ENCODE data around the gene SHROOM4.

DNA sequence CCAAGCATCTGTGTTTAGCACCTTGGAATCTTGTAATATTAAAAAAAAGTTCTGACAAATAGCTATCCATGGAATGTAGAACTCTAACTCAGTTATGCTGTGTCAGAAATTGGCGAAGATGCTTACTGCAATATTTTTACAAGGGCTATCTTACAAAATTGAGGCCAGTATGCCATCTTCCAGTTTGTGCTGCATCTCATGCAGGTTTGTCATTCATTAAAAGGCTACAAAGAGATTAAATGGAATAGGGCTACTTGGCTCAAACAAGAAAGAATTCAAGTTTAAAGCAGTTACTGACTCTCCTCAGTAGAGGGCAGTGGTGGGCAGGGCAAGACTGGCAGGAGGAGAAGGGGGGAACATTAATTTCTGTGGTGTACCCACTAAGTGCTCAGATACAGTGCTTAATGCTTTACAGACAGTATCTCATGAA lies 66.5 kb downstream of the SHROOM4 start:
- TF ChIP-seq EZH2 (IDR thresholded peaks at IDR 0.05), result no peak
- TF ChIP-seq, protein P1, sequence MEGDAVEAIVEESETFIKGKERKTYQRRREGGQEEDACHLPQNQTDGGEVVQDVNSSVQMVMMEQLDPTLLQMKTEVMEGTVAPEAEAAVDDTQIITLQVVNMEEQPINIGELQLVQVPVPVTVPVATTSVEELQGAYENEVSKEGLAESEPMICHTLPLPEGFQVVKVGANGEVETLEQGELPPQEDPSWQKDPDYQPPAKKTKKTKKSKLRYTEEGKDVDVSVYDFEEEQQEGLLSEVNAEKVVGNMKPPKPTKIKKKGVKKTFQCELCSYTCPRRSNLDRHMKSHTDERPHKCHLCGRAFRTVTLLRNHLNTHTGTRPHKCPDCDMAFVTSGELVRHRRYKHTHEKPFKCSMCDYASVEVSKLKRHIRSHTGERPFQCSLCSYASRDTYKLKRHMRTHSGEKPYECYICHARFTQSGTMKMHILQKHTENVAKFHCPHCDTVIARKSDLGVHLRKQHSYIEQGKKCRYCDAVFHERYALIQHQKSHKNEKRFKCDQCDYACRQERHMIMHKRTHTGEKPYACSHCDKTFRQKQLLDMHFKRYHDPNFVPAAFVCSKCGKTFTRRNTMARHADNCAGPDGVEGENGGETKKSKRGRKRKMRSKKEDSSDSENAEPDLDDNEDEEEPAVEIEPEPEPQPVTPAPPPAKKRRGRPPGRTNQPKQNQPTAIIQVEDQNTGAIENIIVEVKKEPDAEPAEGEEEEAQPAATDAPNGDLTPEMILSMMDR (IDR thresholded peaks at IDR 0.05 in 2 of 3, conservative IDR thresholded peaks at IDR 0.05 in 1 of 3; ENCODE audit: borderline replicate concordance in 1 of 3, insufficient read depth in 1 of 3, low read depth in 2 of 3, low read length in 2 of 3), result peak; percentile 34 to 58 (median 55); a peak in 5 of 6 replicates
- TF ChIP-seq POLR2A (IDR thresholded peaks at IDR 0.05; ENCODE audit: borderline replicate concordance, extremely low read depth, insufficient read depth, insufficient read length), result no peak
- TF ChIP-seq ZFX (IDR thresholded peaks at IDR 0.05), result no peak
- no peak for TF ChIP-seq POLR2AphosphoS5 (IDR thresholded peaks at IDR 0.05; ENCODE audit: low read depth, low read length)
- TF ChIP-seq TCF7L2 (IDR thresholded peaks at IDR 0.05; ENCODE audit: borderline replicate concordance, extremely low read depth, insufficient read depth, insufficient read length), result no peak
- no peak for TF ChIP-seq JUND (IDR thresholded peaks at IDR 0.05)
- TF ChIP-seq, protein P2, sequence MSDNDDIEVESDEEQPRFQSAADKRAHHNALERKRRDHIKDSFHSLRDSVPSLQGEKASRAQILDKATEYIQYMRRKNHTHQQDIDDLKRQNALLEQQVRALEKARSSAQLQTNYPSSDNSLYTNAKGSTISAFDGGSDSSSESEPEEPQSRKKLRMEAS (IDR thresholded peaks at IDR 0.05), result no peak
- no peak for TF ChIP-seq SIN3A (IDR thresholded peaks at IDR 0.05; ENCODE audit: low read depth)
- TF ChIP-seq EZH2phosphoT487 (IDR thresholded peaks at IDR 0.05; ENCODE audit: borderline replicate concordance), result no peak
- TF ChIP-seq EGR1 (IDR thresholded peaks at IDR 0.05; ENCODE audit: low read depth), result no peak
- no peak for TF ChIP-seq SP1 (IDR thresholded peaks at IDR 0.05; ENCODE audit: low read depth)
